ENCODE data around the gene CEP128. TPM values are rescaled to one million over a fixed set of nuclear protein-coding genes. Genes with fewer than 3 reads are reported as not detected.

Gene CEP128
- total RNA-seq, 1 experiment from 2014 or later, result 19.0 TPM

DNA sequence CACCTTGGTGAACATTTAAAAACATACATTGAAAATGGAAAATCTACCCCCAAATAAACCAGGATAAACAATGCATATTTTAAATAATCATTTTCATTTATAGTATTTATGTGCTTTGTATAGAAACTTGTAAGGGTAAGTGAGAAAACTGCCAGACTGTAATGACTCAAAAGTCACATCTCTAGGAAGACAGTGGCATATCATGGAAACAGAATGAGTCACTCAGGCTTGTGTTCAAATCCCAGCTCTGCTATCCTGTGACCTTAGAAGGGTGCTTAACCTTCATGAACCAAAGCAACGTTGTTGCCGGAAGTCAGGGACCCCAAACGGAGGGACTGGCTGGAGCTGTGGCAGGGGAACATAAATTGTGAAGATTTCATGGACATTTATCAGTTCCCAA, 142.7 kb downstream of the CEP128 start:
- H3K27me3 ChIP-seq, result no peaks in the 10 kb centered on the region
- 0 out of 2 replicates have a peak, but pooled peaks cover 2% of the 10 kb centered on the region for H3K36me3 ChIP-seq
- no peak for DNase-seq
- no peak overlapping the region for H3K27ac ChIP-seq
- H3K4me1 ChIP-seq, result no peaks in the 10 kb centered on the region
- H3K9me3 ChIP-seq (replicated peaks), result no peaks in the 10 kb centered on the region
- H3K4me3 ChIP-seq, result no peak overlapping the region

GRCh38 chr14:80798211-80798610, 143.3 kb downstream of the CEP128 start:
- Histone ChIP-seq H3K27me3 (no peaks in the 10 kb centered on the region), H3K4me3 (no peak overlapping the region), H3K36me3 (0 out of 2 replicates have a peak, but pooled peaks cover 4% of the 10 kb centered on the region), H3K4me1 (no peaks in the 10 kb centered on the region), H3K9me3 (replicated peaks) (no peaks in the 10 kb centered on the region), H3K27ac (no peak overlapping the region)
- no peak for DNase-seq

DNA sequence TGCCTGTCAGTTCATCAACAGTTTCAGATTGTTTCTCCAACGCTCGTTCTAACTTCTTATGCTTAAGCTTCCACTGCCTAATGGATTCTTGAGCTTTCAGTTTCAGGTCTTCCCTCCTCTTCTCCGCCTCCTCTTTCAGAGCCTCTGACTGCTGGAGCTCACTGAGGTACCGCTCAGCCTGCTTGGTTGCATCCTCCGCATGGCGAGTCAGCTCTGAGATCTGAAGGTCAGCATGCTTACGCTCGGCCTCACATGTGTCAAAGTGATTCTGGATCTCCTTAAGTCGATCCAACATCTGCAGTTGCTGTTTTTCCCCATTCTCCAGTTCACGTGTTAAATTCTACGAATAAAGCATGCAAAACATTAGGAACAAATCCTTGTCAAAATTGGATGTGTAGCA, 148.8 kb downstream of the CEP128 start:
- H3K4me3 ChIP-seq, result no peak overlapping the region
- H3K27ac ChIP-seq, result no peak overlapping the region
- peaks cover 6% of the 10 kb centered on the region for H3K36me3 ChIP-seq
- DNase-seq, result no peak
- no peaks in the 10 kb centered on the region for H3K4me1 ChIP-seq
- H3K27me3 ChIP-seq, result no peaks in the 10 kb centered on the region
- H3K9me3 ChIP-seq (replicated peaks), result no peaks in the 10 kb centered on the region

- DNase-seq, result no peak
- Histone ChIP-seq H3K4me3 (no peak overlapping the region), H3K36me3 (peaks cover 13% of the 10 kb centered on the region), H3K27me3 (no peaks in the 10 kb centered on the region), H3K9me3 (replicated peaks) (no peaks in the 10 kb centered on the region), H3K4me1 (no peaks in the 10 kb centered on the region), H3K27ac (no peak overlapping the region)
Measured at GRCh38 chr14:80787876-80788275, 153.7 kb downstream of the CEP128 start.

GRCh38 chr14:80784820-80785219, 156.7 kb downstream of the CEP128 start:
- Histone ChIP-seq H3K4me3 (no peak overlapping the region), H3K4me1 (no peaks in the 10 kb centered on the region), H3K27ac (no peak overlapping the region), H3K27me3 (no peaks in the 10 kb centered on the region), H3K9me3 (replicated peaks) (no peaks in the 10 kb centered on the region), H3K36me3 (peaks cover 9% of the 10 kb centered on the region; the same call in 1 of the 2 replicates)
- no peak for DNase-seq

DNA sequence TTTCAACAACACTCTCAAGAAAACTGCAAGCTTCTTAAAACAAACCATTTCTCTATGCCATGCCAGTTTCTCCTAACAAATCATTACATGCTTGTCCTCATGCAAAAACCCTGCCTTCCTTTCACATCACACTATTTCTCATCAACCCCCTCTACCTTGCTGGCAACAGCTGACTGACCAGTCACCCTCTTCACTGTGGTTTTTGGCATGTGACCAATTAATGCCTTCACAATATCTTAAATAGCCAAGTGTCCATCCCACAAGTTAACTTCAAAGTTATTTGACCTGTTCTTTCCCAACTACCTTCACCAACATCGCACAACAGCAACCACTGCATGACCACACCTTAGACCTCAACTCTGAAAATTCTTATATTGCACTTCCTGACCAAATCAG, 159.6 kb downstream of the CEP128 start:
- Histone ChIP-seq H3K27me3 (no peaks in the 10 kb centered on the region), H3K36me3 (peaks cover 10% of the 10 kb centered on the region; the same call in 1 of the 2 replicates), H3K4me3 (no peak overlapping the region), H3K27ac (no peak overlapping the region), H3K4me1 (no peaks in the 10 kb centered on the region), H3K9me3 (replicated peaks) (0 out of 2 replicates have a peak, but pooled peaks cover 2% of the 10 kb centered on the region)
- peak; percentile 6 to 17 for DNase-seq

- Histone ChIP-seq H3K27ac (no peak overlapping the region), H3K36me3 (peaks cover 10% of the 10 kb centered on the region; the same call in 1 of the 2 replicates), H3K9me3 (replicated peaks) (0 out of 2 replicates have a peak, but pooled peaks cover 2% of the 10 kb centered on the region), H3K4me3 (no peak overlapping the region), H3K27me3 (no peaks in the 10 kb centered on the region), H3K4me1 (no peaks in the 10 kb centered on the region)
- DNase-seq, result no peak
Measured at GRCh38 chr14:80780500-80780899, 161.0 kb downstream of the CEP128 start.

DNA sequence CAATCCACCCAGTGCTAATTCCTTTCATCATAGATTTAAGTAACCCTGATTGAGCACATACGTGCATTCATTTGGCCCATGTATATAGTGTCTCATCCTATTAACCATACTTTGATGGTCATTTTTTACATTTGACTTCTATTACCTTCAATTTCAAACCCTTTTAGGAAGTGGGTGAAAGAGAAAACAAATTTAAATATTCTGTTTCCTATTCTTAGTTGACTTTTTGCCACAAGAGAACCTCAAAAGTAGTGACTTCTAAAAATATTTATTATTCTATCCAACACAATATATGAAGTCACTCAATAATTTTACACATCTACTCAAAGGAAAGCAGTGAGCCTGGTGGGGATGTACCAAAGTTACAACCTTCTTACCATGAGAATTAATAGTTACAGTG, 164.9 kb downstream of the CEP128 start:
- Histone ChIP-seq H3K4me3 (no peak overlapping the region), H3K4me1 (no peaks in the 10 kb centered on the region), H3K9me3 (replicated peaks) (0 out of 2 replicates have a peak, but pooled peaks cover 2% of the 10 kb centered on the region), H3K27me3 (no peaks in the 10 kb centered on the region), H3K36me3 (peaks cover 4% of the 10 kb centered on the region; the same call in 1 of the 2 replicates), H3K27ac (no peak overlapping the region)
- DNase-seq, result no peak

DNA sequence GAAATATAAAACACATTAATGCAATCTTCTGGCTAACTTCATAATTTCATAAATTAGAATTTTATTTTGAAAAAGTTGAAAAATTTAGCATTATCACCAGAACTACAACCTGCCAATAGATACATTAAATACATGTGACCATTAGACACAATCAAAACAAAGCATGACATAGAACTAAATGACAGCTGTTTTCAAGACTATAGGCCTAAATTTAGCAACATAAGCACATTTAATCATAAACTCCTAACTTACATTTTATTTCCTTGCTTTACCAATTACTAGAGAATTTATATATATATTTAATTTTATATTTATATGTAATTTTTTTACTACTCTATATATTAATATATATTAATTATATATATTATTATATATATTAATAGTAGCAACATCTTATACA, 165.4 kb downstream of the CEP128 start:
- Histone ChIP-seq H3K27me3 (no peaks in the 10 kb centered on the region), H3K4me3 (no peak overlapping the region)
- no peak for DNase-seq

GRCh38 chr14:80772504-80772903, 169.0 kb downstream of the CEP128 start:
- H3K4me1 ChIP-seq, result no peaks in the 10 kb centered on the region
- peaks cover 3% of the 10 kb centered on the region; the same call in 1 of the 2 replicates for H3K36me3 ChIP-seq
- no peaks in the 10 kb centered on the region for H3K27me3 ChIP-seq
- H3K4me3 ChIP-seq, result no peak overlapping the region
- no peak overlapping the region for H3K27ac ChIP-seq
- H3K9me3 ChIP-seq (replicated peaks), result no peaks in the 10 kb centered on the region
- no peak for DNase-seq

More for the DNA sequence above, 165.4 kb downstream of the CEP128 start:
- Histone ChIP-seq H3K27ac (no peak overlapping the region), H3K4me1 (no peaks in the 10 kb centered on the region), H3K36me3 (peaks cover 4% of the 10 kb centered on the region; the same call in 1 of the 2 replicates), H3K9me3 (replicated peaks) (0 out of 2 replicates have a peak, but pooled peaks cover 2% of the 10 kb centered on the region)

- no peak overlapping the region for H3K4me3 ChIP-seq
- H3K27ac ChIP-seq, result no peak overlapping the region
Measured at GRCh38 chr14:80771201-80771600, 170.3 kb downstream of the CEP128 start.

GRCh38 chr14:80770114-80770908, 171.2 kb downstream of the CEP128 start:
- H3K9me3 ChIP-seq (replicated peaks), result no peaks in the 10 kb centered on the region
- no peaks in the 10 kb centered on the region for H3K27me3 ChIP-seq
- H3K36me3 ChIP-seq, result no peaks in the 10 kb centered on the region
- no peak overlapping the region for H3K27ac ChIP-seq
- no peak for DNase-seq
- H3K4me3 ChIP-seq, result no peak overlapping the region
- no peaks in the 10 kb centered on the region for H3K4me1 ChIP-seq

More at GRCh38 chr14:80771201-80771600, 170.3 kb downstream of the CEP128 start:
- no peak for DNase-seq
- H3K36me3 ChIP-seq, result no peaks in the 10 kb centered on the region
- H3K27me3 ChIP-seq, result no peaks in the 10 kb centered on the region
- H3K4me1 ChIP-seq, result no peaks in the 10 kb centered on the region
- no peaks in the 10 kb centered on the region for H3K9me3 ChIP-seq (replicated peaks)

GRCh38 chr14:80768646-80769045, 172.9 kb downstream of the CEP128 start:
- Histone ChIP-seq H3K36me3 (no peaks in the 10 kb centered on the region), H3K27me3 (no peaks in the 10 kb centered on the region), H3K9me3 (replicated peaks) (no peaks in the 10 kb centered on the region), H3K4me1 (no peaks in the 10 kb centered on the region), H3K4me3 (no peak overlapping the region), H3K27ac (no peak overlapping the region)
- no peak for DNase-seq

GRCh38 chr14:80764921-80765507, 176.5 kb downstream of the CEP128 start:
- no peak for DNase-seq
- H3K27ac ChIP-seq, result no peak overlapping the region
- no peak overlapping the region for H3K4me3 ChIP-seq
- no peaks in the 10 kb centered on the region for H3K9me3 ChIP-seq (replicated peaks)
- H3K4me1 ChIP-seq, result no peaks in the 10 kb centered on the region
- H3K36me3 ChIP-seq, result peaks cover 4% of the 10 kb centered on the region; the same call in 1 of the 2 replicates
- H3K27me3 ChIP-seq, result no peaks in the 10 kb centered on the region

- no peak overlapping the region for H3K27ac ChIP-seq
- DNase-seq, result no peak
- H3K4me3 ChIP-seq, result no peak overlapping the region
- no peaks in the 10 kb centered on the region for H3K9me3 ChIP-seq (replicated peaks)
- no peaks in the 10 kb centered on the region for H3K4me1 ChIP-seq
- H3K27me3 ChIP-seq, result no peaks in the 10 kb centered on the region
- H3K36me3 ChIP-seq, result peaks cover 4% of the 10 kb centered on the region; the same call in 1 of the 2 replicates
Measured at GRCh38 chr14:80764496-80764895, 177.0 kb downstream of the CEP128 start.
